ENCODE results near the gene ALPK1.

GRCh38 chr4:112423591-112423990 is 126.4 kb downstream of the ALPK1 start:
- no peak for TF ChIP-seq POLR2A (IDR thresholded peaks at IDR 0.05)
- TF ChIP-seq CTCF (IDR thresholded peaks at IDR 0.05 in 4 of 5, conservative IDR thresholded peaks at IDR 0.05 in 1 of 5): no peak

All from gastrocnemius medialis (tissue), 4 donors.